Choroid plexus epithelial cell (primary cell): ENCODE results near the gene STK26.
"Not testable (repeated sequence)": the region's sequence is repeated elsewhere in the genome, so short reads cannot be mapped to it uniquely, and the experiment has no call there.

ENCODE experiments used
- DNase-seq: peaks from one replicate; pipeline ENCODE4 v3.0.0-alpha.2; 2010; ENCODE audit warnings: low read depth
- H3K4me3 ChIP-seq: 2 replicates; pipeline ENCODE4 v1.5.1; 2011; ENCODE audit warnings: low read depth, mild to moderate bottlenecking, control low read depth, low read length, moderate library complexity
- TF ChIP-seq, protein P1 (sequence below): conservative IDR thresholded peaks from 2 replicates; pipeline ENCODE4 v1.5.1; 2011; ENCODE audit warnings: low read depth, mild to moderate bottlenecking, control low read depth, inconsistent platforms, low read length, moderate library complexity

Gene STK26

DNA sequence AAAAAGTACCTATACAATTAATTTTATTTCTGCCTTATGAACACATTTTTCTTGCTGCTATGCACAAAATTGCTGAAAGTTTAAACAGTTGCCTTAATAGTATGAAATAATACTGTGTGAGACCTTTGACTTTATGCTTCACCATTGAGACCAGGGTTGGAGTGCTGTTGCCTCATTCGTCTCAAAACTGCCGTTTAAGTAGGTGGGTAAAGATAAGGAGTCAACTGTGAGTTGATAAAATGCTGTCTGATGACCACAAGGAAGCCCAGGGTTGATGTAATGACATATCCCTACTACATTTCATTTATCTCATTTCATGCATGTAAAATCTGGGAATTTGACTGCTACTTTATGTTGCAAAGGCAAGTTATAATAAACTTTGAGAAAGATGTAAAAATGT lies 23.4 kb downstream of the STK26 start:
- DNase-seq: no peak
- TF ChIP-seq, protein P1, sequence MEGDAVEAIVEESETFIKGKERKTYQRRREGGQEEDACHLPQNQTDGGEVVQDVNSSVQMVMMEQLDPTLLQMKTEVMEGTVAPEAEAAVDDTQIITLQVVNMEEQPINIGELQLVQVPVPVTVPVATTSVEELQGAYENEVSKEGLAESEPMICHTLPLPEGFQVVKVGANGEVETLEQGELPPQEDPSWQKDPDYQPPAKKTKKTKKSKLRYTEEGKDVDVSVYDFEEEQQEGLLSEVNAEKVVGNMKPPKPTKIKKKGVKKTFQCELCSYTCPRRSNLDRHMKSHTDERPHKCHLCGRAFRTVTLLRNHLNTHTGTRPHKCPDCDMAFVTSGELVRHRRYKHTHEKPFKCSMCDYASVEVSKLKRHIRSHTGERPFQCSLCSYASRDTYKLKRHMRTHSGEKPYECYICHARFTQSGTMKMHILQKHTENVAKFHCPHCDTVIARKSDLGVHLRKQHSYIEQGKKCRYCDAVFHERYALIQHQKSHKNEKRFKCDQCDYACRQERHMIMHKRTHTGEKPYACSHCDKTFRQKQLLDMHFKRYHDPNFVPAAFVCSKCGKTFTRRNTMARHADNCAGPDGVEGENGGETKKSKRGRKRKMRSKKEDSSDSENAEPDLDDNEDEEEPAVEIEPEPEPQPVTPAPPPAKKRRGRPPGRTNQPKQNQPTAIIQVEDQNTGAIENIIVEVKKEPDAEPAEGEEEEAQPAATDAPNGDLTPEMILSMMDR: no peak
- H3K4me3 ChIP-seq: no peak overlapping the region

DNA sequence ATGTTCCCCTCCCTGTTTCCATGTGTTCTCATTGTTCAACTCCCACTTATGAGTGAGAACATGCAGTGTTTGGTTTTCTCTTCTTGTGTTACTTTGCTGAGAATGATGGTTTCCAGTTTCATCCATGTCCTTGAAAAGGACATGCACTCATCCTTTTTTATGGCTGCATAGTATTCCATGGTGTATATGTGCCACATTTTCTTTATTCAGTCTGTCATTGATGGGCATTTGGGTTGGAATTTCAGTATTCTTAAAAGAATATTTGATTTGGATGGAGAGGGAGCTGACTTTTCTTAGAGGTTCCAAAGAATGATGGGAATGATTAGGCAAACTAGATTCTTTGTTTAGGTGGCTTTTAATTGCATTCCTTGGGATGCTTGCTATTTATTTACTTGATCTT lies 28.7 kb downstream of the STK26 start:
- not testable (repeated sequence) for DNase-seq, H3K4me3 ChIP-seq

DNA sequence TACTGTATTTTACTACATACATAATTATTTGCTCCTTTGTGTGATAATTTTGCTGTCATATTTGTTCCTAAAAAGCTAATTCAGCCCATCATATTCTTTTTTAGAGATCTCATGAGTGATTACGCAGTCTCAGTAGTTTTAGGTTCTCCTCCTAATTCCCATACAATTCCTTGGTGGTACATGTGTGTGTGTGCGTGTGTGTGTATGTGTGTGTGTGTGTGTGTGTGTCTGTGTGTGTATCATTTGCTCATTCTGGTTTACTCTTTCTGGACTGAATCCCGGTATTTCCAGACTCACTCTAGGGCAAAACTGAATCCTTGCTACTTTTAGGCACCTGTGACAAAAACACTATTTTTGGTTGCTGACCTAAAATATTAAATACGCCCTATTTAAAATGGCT lies 34.9 kb downstream of the STK26 start:
- no peak overlapping the region for H3K4me3 ChIP-seq
- no peak for DNase-seq
- TF ChIP-seq, protein P1: no peak

DNA sequence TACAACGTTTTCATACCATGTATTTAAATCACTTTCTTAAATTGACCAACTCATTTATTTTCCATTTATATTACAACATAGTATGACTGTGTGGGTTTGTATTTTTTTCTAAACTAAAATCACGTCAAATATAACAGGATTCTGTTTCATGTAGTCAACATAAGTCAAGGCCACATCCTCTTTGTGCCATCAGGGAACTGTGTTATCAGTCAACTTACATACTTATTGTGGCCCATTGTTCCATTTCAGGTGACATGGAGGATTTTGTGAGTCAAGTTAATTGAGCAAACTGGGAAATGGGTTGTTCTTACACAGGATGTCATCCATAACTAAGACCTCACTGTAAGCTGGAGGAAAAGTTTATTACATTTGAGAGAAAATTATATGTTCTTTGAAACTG lies 35.9 kb downstream of the STK26 start:
- TF ChIP-seq, protein P1: no peak
- DNase-seq: no peak
- H3K4me3 ChIP-seq: no peak overlapping the region

DNA sequence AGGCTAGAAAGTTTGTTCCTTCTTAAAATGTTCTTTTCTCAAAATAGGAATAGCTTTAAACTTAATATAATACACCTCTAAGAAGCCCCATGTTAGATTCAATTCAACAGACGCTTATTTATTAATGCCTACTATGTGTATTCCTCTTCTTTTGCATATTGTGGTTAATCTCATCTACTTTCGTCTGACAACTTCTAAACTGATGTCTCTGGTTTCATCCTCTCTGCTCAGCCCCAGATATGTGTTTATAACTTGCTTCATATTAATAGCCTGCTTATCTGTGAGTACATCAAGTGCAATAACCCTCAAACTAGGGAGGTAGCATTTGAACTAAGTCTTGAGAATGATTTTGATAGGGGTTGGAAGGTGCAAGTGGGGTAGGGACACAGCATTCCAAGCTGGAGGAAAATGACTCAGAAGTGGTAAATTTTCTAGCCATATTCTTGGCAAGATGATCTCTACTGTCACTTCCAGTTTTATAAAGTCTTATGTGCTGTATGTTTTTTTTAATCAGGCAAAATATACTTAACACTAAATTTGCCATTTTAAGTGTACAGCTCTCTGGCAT lies 37.0 kb downstream of the STK26 start:
- TF ChIP-seq, protein P1: no peak
- no peak for DNase-seq
- no peak overlapping the region for H3K4me3 ChIP-seq

DNA sequence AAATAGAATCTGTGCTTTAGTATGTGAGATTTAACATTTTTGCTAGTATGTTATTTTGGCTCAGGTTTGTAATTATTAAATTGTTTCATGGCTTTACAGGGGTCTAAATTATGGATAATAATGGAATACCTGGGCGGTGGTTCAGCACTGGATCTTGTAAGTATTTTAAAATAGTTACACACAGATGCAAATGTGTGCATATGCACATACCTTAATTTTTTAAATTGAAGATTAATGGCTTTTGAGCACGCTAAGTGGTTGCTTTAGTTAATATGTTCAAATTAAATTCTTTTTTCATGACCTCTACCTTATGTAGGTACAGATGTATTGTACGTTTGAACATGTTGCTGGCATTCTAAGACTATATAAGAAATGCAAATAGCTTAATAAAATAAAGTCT lies 40.2 kb downstream of the STK26 start:
- TF ChIP-seq, protein P1: no peak
- no peak for DNase-seq
- no peak overlapping the region for H3K4me3 ChIP-seq

DNA sequence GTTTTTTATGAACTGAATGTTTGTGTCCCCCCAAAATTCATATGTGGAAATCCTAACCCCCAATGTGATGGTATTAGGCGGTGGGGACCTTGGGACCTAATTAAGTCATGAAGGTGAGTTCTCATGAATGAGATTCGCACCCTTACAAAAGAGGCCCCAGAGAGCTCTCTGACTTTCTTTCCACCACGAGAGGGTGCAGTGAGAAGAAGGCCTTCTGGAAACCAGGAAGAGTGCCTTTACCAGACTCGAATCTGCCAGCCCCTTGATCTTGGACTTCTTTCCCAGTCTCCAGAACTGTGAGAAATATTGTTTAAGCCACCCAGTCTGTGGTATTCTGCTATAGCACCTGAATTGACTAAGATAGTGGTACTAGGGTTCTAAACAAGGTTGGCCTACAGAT lies 40.8 kb downstream of the STK26 start:
- H3K4me3 ChIP-seq: no peak overlapping the region
- no peak for DNase-seq
- TF ChIP-seq, protein P1: no peak

DNA sequence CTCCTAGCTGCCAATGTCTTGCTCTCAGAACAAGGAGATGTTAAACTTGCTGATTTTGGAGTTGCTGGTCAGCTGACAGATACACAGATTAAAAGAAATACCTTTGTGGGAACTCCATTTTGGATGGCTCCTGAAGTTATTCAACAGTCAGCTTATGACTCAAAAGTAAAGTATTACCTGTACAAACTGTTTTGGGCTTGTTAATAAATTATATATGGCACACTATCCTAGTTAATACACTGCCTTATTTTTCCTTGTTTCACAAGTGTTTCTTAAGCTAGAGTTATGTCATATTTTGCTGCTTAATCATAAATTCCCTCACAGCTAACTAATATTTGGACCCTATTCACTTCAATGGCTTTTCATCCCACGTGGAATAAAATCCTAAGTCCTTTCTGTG lies 45.3 kb downstream of the STK26 start:
- TF ChIP-seq, protein P1: no peak
- no peak for DNase-seq
- H3K4me3 ChIP-seq: no peak overlapping the region
